Effector memory CD8-positive, alpha-beta T cell (primary cell): ENCODE results near the gene RGP1.

Source experiments
- ATAC-seq: fragments of 150-1000 bp; cut with Tn5 transposase; replicated peaks from 2 replicates; pipeline ENCODE4 v1.10.0; 2021; ENCODE audit warnings: mild to moderate bottlenecking, moderate library complexity
- DNase-seq, 3 experiments: peaks; one replicate each; pipeline ENCODE4 v3.0.0; 2021
- H3K27ac Mint-ChIP-seq, 2 donors: one replicate each; pipeline ENCODE4 v1.8.0; 2022; ENCODE audit warnings: mild to moderate bottlenecking in 2 of 2, mixed read lengths in 2 of 2, moderate library complexity in 2 of 2
- H3K27me3 Mint-ChIP-seq, 2 donors: one replicate each; pipeline ENCODE4 v1.8.0; 2022; ENCODE audit warnings: mixed read lengths in 2 of 2
- H3K36me3 Mint-ChIP-seq: one replicate; pipeline ENCODE4 v1.8.0; 2022; ENCODE audit warnings: mild to moderate bottlenecking, moderate library complexity, mixed read lengths; ENCODE audit not compliant: insufficient read depth
- H3K4me1 Mint-ChIP-seq, 2 donors: one replicate each; pipeline ENCODE4 v1.8.0; 2022; ENCODE audit warnings: low read depth in 2 of 2, mixed read lengths in 2 of 2
- H3K4me3 Mint-ChIP-seq, 2 donors: one replicate each; pipeline ENCODE4 v1.8.0; 2022; ENCODE audit warnings: mild to moderate bottlenecking in 2 of 2, mixed read lengths in 2 of 2, moderate library complexity in 2 of 2
- H3K9me3 Mint-ChIP-seq, 2 donors: one replicate each; pipeline ENCODE4 v1.8.0; 2022; ENCODE audit warnings: mixed read lengths in 2 of 2

The RGP1 gene

DNA sequence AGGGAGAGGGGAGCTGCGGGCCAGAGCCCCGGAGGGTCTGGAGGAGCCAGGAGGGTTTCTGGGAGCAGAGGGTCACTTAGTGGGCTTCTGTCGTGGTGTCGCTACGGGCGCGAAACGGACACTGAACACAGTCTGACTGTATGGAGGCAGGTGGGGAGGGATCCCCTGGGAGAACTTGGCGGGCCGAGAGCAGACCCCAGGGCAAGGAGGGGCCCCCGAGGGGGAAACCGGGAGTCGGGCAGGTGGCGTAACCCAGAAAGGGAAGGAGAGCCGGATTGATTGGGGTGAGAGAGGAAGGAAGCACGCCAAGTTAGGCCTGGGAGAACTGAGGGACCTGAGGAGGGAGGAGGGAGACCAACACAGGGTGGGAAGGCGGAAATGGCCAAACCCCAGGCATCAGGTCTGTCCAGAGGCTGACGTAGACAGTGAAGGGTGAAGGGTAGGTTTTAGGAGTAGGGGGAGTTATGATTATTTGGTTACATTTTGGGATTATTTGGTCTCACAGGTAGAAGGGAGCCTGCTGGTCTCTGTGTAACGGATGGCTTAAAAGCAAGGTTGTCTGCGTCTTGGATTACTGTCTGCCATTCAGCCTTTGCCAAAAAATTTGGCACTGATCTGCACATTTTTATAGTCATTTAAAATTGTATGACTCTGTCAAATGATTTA is 8.3 kb downstream of the RGP1 start:
- ATAC-seq = peak; percentile 6
- H3K4me1 Mint-ChIP-seq = peaks cover 22 to 40% of the 10 kb centered on the region in 2 donors
- no peaks in the 10 kb centered on the region for H3K27me3 Mint-ChIP-seq
- peak overlapping the region; percentile 93 to 96 for H3K27ac Mint-ChIP-seq
- H3K36me3 Mint-ChIP-seq = peaks cover 13% of the 10 kb centered on the region
- DNase-seq = no peak
- H3K4me3 Mint-ChIP-seq = peak overlapping the region; percentile 91 to 99
- no peaks in the 10 kb centered on the region for H3K9me3 Mint-ChIP-seq

DNA sequence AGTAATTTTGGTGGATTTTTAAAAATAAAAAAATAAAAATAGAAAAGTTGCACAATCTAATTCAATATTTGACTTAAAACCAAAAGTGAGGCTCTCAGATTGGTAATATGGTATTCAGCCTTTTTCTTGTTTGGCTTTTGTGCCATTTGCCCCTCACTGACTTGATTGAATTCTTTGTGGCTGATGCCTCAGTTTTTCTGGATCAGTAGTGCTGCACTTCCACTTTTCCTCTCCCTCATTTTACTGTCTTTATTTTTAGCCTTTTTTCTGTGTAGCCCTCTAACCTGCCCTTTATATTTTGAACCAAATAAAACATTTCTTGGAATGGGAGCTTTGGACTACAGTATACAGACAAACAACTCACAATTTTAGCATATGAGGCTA is 8.8 kb downstream of the RGP1 start:
- Mint-ChIP-seq H3K36me3 (peaks cover 8% of the 10 kb centered on the region), H3K9me3 (no peaks in the 10 kb centered on the region), H3K4me3 (peak overlapping the region; percentile 91 to 99), H3K4me1 (peaks cover 22 to 40% of the 10 kb centered on the region in 2 donors), H3K27ac (peak overlapping the region; percentile 93 to 96), H3K27me3 (no peaks in the 10 kb centered on the region)
- no peak for DNase-seq
- no peak for ATAC-seq

DNA sequence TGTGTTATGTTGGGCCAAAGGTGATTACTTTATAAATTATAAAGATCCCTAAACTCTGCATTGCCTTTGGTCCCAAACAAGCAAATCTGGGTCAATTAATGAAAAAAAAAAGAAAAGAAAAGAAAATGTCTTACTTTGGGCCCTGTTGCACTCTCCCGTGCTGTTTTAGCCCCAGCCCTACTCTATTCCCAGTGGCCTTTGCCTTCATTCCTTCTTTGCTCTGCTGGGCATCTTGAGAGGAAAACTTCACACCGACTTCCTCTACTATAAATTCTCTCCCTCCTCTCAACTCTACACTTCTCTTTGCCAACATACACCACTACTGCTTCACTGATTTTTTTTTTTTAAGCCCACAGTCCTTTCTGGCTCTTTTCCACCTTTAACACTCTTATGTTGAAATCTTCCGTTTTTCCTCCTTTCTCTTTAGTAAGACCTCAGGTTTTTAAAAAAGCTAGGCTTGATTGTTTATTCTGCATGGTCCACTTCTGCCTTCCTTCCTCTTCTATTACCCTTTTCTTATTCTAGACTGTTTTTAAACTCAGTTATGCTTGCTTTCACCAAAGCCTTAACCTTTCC is 9.5 kb downstream of the RGP1 start:
- no peak for ATAC-seq
- DNase-seq = no peak
- no peaks in the 10 kb centered on the region for H3K27me3 Mint-ChIP-seq
- no peaks in the 10 kb centered on the region for H3K9me3 Mint-ChIP-seq
- no peak overlapping the region for H3K4me3 Mint-ChIP-seq
- H3K27ac Mint-ChIP-seq = peak overlapping the region in 1 of 2 donors; percentile 96
- peaks cover 7% of the 10 kb centered on the region for H3K36me3 Mint-ChIP-seq
- H3K4me1 Mint-ChIP-seq = peaks cover 24 to 40% of the 10 kb centered on the region in 2 donors

DNA sequence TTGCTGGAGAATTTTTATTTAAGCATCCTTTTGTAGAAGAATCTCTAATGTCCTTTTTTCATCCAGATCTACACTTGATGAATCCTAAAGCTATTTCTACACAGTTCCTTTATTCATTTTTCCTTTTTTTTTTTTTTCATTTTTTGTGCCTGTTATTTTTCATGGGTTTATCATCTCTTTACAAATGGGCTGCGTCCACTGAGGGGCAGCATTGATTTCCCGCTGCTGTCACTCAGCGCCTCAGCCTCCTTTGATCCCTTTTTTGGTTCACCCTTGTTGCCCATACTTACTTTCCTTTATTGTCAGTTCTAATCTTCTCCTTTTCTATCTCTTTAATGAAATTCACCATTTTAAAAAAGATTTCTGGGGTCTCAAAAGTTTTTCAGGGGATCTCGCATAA is 10.7 kb downstream of the RGP1 start:
- DNase-seq (no peak), ATAC-seq (no peak)
- Mint-ChIP-seq H3K27ac (no peak overlapping the region), H3K9me3 (no peaks in the 10 kb centered on the region), H3K4me3 (peak overlapping the region in 1 of 2 donors; percentile 11), H3K36me3 (peaks cover 9% of the 10 kb centered on the region), H3K4me1 (peaks cover 22 to 40% of the 10 kb centered on the region in 2 donors), H3K27me3 (no peaks in the 10 kb centered on the region)

DNA sequence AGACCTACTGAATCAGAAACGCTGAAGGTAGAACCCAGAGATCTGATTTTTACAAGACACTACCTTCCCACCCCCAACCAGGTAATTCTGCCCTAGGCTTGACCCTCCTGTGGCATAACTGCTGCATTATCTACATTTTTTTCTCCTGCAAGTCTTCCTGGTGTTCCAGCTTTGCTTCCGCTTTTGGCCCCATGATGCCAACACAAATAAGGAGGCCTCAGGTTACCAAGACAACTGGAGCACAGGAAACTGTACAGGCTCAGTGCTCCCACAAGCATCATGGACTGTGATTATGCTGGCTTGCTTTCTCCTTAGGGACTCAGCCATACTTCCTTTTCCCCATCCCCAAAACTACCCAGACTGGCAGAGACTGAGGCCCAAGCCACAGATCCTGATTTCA is 11.6 kb downstream of the RGP1 start:
- DNase-seq (no peak), ATAC-seq (no peak)
- H3K9me3 Mint-ChIP-seq = no peaks in the 10 kb centered on the region
- peak overlapping the region in 1 of 2 donors; percentile 62 for H3K27ac Mint-ChIP-seq
- H3K4me3 Mint-ChIP-seq = no peak overlapping the region
- H3K27me3 Mint-ChIP-seq = no peaks in the 10 kb centered on the region
- H3K4me1 Mint-ChIP-seq = peaks cover 22 to 40% of the 10 kb centered on the region in 2 donors
- peaks cover 9% of the 10 kb centered on the region for H3K36me3 Mint-ChIP-seq

DNA sequence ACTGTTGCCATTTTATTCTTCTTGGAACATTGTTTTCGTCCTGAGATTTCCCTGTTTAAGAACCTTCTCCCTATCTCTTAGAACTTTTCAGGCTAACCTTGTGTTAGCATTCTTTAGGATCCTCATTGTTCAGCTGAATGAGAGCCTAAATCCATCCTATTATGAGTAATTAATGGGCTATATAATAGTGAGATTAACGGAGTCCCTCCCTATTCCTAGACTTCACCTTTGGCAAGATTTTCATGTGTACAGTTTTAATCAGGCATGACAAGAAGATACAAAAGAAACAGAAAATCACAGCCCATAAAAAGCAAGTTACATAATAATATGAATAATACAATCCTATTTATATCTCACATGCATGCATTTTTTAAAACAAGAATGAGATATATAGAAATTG is 14.1 kb downstream of the RGP1 start:
- DNase-seq (no peak), ATAC-seq (no peak)
- no peaks in the 10 kb centered on the region for H3K27me3 Mint-ChIP-seq
- no peak overlapping the region for H3K27ac Mint-ChIP-seq
- no peaks in the 10 kb centered on the region for H3K9me3 Mint-ChIP-seq
- H3K36me3 Mint-ChIP-seq = peaks cover 3% of the 10 kb centered on the region
- H3K4me1 Mint-ChIP-seq = peaks cover 9 to 22% of the 10 kb centered on the region in 2 donors
- H3K4me3 Mint-ChIP-seq = no peak overlapping the region

DNA sequence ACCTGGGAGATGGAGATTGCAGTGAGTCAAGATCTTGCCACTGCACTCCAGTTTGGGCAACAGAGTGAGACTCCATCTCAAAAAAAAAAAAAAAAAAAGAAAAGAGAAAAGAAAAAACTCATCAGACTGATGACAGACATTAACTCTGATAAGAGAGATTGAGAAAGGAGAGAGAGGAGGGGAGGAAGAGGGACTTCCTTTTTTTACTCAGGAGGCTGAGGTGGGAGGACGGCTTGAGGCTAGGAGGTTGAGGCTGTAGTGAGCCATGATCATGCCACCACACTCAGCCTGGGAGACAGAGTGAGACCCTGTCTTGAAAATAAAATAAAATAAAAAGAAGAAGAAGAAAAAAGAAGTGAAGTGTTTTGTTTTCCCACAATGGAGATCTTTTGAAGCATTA is 14.7 kb downstream of the RGP1 start:
- Mint-ChIP-seq H3K9me3 (no peaks in the 10 kb centered on the region), H3K27me3 (no peaks in the 10 kb centered on the region), H3K36me3 (peaks cover 3% of the 10 kb centered on the region), H3K4me1 (peaks cover 6 to 18% of the 10 kb centered on the region in 2 donors), H3K27ac (no peak overlapping the region), H3K4me3 (no peak overlapping the region)
- DNase-seq = no peak
- no peak for ATAC-seq

DNA sequence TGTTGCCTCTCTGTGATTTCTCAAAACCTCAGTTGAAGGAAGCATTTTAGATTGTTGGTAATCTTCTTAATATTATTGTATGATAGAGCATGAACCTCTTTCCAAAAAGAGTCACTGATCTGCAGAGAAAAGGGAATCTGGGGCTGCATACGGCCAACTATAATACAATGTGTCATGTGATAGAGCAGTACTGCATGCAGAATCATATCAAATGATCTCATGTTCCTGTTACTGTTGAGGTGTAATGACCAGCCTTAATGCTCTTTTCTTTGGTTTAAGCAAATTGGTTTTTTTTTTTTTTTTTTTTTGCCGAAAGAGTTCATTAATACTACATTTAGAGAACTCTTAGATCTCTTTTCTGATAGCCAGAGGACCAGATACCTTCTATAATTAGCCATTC is 17.9 kb downstream of the RGP1 start:
- no peaks in the 10 kb centered on the region for H3K27me3 Mint-ChIP-seq
- peaks cover 0 to 3% of the 10 kb centered on the region in 2 donors for H3K4me1 Mint-ChIP-seq
- no peaks in the 10 kb centered on the region for H3K9me3 Mint-ChIP-seq
- no peak overlapping the region for H3K4me3 Mint-ChIP-seq
- H3K36me3 Mint-ChIP-seq = peaks cover 3% of the 10 kb centered on the region
- DNase-seq (no peak), ATAC-seq (no peak)
- H3K27ac Mint-ChIP-seq = no peak overlapping the region

DNA sequence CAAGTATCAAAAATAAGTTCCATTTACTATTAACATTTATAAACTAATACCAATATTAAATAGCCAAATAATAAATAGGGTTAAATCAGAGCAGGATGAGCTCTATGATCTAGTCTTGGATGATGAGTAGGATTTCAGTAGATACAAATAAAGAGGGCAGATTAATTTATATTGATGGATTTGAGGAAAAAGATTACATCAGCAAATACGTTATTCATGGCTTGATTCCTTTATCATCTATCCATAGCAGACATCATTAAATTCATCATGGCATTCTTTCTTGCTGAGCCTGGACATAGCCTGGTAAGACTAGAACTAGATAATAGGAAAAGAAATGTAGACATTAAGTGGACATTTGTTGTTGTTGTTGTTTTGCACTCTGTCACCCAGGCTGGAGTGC is 18.4 kb downstream of the RGP1 start:
- Mint-ChIP-seq H3K9me3 (no peaks in the 10 kb centered on the region), H3K27ac (no peak overlapping the region), H3K4me1 (peaks cover 0 to 3% of the 10 kb centered on the region in 2 donors), H3K36me3 (peaks cover 3% of the 10 kb centered on the region), H3K27me3 (no peaks in the 10 kb centered on the region), H3K4me3 (no peak overlapping the region)
- DNase-seq (no peak), ATAC-seq (no peak)

DNA sequence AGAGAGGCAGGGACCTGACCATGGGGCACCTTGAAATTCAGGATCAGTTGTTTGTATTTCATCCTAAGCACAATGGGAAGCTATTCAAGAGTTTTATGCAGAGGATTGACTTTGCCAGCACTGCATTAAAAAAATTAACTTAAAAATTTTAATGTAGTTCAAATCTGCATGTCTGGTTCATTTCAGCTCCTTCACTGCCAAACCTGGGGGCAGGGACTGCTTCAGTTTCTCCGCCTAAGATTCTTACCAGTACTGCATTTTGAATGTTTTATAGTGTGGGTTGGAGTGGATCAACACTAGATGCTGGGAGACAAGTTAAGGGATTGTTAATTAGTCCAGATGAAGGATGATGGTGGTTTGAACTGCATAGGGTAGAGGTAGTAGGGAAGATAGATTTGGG is 20.7 kb downstream of the RGP1 start:
- no peak for DNase-seq
- no peaks in the 10 kb centered on the region for H3K36me3 Mint-ChIP-seq
- H3K4me3 Mint-ChIP-seq = no peak overlapping the region
- no peaks in the 10 kb centered on the region for H3K4me1 Mint-ChIP-seq
- no peak for ATAC-seq
- no peaks in the 10 kb centered on the region for H3K9me3 Mint-ChIP-seq
- no peak overlapping the region for H3K27ac Mint-ChIP-seq
- H3K27me3 Mint-ChIP-seq = no peaks in the 10 kb centered on the region

DNA sequence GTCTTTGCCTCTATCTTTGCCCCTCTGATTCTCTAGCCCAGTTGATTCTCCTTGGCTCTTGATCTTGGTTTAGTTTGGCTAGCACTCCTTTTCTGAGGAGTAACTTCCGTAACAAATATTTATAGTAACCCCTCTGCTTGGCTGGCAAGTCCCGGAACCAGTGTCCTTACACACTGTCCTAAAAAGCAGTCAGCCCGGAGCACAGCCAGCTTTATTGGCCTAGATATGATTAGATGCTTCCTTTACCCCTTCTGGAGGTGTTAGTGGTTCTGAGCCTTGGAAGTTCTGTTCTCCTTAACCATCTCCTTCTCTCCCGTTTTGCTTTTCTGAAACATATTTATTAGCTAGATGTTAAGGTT is 22.0 kb downstream of the RGP1 start:
- H3K27me3 Mint-ChIP-seq = no peaks in the 10 kb centered on the region
- H3K36me3 Mint-ChIP-seq = no peaks in the 10 kb centered on the region
- H3K4me3 Mint-ChIP-seq = no peak overlapping the region
- DNase-seq = no peak
- no peaks in the 10 kb centered on the region for H3K9me3 Mint-ChIP-seq
- no peaks in the 10 kb centered on the region for H3K4me1 Mint-ChIP-seq
- ATAC-seq = no peak
- H3K27ac Mint-ChIP-seq = no peak overlapping the region

DNA sequence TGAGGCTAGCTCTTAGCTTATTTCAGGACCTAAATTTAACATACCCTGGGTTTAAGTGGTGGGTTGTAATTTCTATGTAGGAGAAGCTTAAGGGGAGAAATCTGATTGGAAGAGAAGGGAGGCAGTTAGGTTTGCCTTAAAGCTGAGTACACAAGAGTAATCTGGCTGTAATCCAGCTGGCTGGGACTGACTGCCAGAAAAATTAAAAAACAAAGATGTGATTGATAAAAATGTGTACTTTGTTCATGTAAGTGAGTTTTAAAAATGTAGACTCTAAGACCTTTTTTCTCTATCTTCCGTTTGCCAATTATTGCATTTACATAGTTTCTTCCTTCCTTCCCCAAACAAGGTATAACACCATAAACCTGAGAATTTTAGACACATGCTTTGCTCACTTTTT is 22.4 kb downstream of the RGP1 start:
- DNase-seq (no peak), ATAC-seq (no peak)
- no peaks in the 10 kb centered on the region for H3K27me3 Mint-ChIP-seq
- H3K4me1 Mint-ChIP-seq = no peaks in the 10 kb centered on the region
- H3K9me3 Mint-ChIP-seq = no peaks in the 10 kb centered on the region
- no peaks in the 10 kb centered on the region for H3K36me3 Mint-ChIP-seq
- H3K27ac Mint-ChIP-seq = no peak overlapping the region
- no peak overlapping the region for H3K4me3 Mint-ChIP-seq

DNA sequence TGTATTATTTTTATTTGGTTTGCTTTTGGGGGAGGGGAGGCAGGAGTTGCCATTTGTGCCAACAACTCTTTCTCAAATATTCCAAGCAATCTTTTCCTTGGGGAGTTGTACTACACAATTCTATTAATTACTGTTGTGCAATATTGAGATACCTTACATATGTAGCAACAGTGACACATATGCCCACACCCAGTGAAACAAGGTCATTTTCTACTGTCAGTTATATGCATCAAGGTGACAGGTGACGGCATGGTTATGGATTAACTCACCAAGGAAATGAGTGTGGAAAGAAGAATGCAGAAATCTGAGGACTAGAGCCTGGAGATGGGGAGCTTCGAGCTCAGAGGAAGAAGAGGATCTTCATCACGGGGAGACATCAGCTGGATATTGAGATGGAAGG is 22.9 kb downstream of the RGP1 start:
- Mint-ChIP-seq H3K4me3 (no peak overlapping the region), H3K27ac (no peak overlapping the region), H3K4me1 (no peaks in the 10 kb centered on the region), H3K27me3 (no peaks in the 10 kb centered on the region), H3K9me3 (no peaks in the 10 kb centered on the region), H3K36me3 (no peaks in the 10 kb centered on the region)
- ATAC-seq = no peak
- DNase-seq = no peak

DNA sequence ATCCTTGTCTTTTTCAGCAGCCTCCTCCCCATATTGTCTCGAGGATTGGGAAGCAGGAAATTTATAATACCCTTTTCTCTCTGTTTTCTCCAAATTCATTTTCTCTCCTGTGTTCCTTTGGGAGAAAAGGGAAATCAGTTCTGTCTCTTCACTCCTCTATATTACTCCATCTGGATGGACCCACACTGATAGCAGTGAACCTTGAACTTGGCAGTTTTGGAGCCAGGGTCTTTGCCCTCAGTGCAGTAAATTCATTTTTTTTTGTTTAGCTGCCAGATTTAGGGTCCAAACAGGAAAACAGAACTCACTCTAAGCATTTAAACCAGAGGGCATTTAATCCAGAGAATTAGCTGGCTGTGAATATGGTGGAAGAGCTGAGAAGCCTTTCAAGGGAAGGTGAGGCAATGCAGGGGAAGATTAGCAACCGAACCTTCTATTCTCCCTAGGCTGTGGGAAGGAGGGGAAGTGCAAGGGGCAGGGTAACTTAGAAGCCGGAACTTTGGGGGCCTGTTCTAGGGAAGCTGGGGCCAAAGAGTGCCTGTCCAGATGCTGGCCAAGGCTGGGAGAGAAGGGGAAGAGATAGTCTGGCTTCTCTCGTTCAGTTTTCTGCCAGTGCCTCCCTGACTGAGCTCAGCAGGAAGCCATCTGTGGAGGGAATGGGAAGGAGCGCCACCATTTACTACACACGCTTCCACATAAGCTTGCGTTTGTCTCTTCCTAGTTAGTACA is 26.0 kb downstream of the RGP1 start:
- no peaks in the 10 kb centered on the region for H3K9me3 Mint-ChIP-seq
- no peaks in the 10 kb centered on the region for H3K4me1 Mint-ChIP-seq
- ATAC-seq (no peak), DNase-seq (no peak)
- H3K36me3 Mint-ChIP-seq = no peaks in the 10 kb centered on the region
- H3K27me3 Mint-ChIP-seq = no peaks in the 10 kb centered on the region
- H3K4me3 Mint-ChIP-seq = no peak overlapping the region
- H3K27ac Mint-ChIP-seq = no peak overlapping the region
